HG02973 (cell line): ENCODE data around the gene SLC25A44.
"Not testable (repeated sequence)": the region's sequence is repeated elsewhere in the genome, so short reads cannot be mapped to it uniquely, and the experiment has no call there.

ENCODE experiments used
- ATAC-seq: cut with Tn5 transposase; IDR thresholded peaks from one replicate; pipeline ENCODE4 v1.9.1; 2021; ENCODE audit warnings: moderate library complexity; ENCODE audit not compliant: unreplicated experiment

The SLC25A44 gene

GRCh38 chr1:156203331-156203730 is 9.4 kb downstream of the SLC25A44 start:
- ATAC-seq, result no peak

- ATAC-seq, result no peak
These were observed 10.8 kb downstream of the SLC25A44 start for GRCh38 chr1:156204686-156205085.

DNA sequence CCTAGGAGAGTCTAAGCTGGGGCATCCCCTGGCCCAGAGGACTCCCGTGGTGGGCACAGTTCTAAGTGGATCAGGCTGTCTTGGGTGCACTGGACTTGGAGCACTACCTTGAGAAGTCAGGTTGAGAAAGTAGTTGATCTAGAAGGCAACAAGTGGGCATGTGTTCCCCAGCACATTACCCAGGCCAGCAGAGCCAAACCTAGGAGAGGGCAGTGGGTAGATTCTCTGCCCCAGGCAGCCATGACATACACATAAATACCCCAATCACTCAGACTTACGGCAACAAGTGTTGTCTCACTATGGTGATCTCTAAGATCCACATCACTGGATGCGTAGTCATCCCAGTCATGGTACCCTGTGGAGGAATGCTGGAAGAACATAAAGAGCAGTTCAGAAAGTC is 17.3 kb downstream of the SLC25A44 start:
- no peak for ATAC-seq

- ATAC-seq, result no peak
These were observed 18.2 kb downstream of the SLC25A44 start for GRCh38 chr1:156212130-156212529.

DNA sequence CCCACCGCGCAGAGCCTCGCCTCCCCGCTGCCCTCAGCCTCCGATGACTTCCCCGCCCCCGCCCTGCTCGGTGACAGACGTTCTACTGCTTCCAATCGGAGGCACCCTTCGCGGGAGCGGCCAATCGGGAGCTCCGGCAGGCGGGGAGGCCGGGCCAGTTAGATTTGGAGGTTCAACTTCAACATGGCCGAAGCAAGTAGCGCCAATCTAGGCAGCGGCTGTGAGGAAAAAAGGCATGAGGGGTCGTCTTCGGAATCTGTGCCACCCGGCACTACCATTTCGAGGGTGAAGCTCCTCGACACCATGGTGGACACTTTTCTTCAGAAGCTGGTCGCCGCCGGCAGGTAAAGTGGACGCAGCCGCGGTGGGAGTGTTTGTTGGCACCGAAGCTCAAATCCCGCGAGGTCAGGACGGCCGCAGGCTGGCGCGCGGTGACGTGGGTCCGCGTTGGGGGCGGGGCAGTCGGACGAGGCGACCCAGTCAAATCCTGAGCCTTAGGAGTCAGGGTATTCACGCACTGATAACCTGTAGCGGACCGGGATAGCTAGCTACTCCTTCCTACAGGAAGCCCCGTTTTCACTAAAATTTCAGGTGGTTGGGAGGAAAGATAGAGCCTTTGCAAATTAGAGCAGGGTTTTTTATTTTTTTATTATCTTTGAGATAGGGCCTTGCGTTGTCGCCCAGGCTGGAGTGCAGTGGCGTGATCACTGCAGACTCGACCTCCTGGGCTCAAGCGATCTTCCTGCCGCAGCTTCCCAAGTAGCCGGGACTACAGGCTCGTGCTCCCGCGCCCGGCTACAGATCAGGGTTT is 19.1 kb downstream of the SLC25A44 start, which contains the start of gene PMF1:
Gene PMF1 (plus strand): TSS at position 175 of the 811 bp plus-strand sequence. CDS start 9 bp downstream, at position 184.
- peak; percentile 77 for ATAC-seq

- ATAC-seq, result no peak
These were observed 19.7 kb downstream of the SLC25A44 start for GRCh38 chr1:156213644-156213966.

- no peak for ATAC-seq
These were observed 20.3 kb downstream of the SLC25A44 start for GRCh38 chr1:156214024-156214748.

DNA sequence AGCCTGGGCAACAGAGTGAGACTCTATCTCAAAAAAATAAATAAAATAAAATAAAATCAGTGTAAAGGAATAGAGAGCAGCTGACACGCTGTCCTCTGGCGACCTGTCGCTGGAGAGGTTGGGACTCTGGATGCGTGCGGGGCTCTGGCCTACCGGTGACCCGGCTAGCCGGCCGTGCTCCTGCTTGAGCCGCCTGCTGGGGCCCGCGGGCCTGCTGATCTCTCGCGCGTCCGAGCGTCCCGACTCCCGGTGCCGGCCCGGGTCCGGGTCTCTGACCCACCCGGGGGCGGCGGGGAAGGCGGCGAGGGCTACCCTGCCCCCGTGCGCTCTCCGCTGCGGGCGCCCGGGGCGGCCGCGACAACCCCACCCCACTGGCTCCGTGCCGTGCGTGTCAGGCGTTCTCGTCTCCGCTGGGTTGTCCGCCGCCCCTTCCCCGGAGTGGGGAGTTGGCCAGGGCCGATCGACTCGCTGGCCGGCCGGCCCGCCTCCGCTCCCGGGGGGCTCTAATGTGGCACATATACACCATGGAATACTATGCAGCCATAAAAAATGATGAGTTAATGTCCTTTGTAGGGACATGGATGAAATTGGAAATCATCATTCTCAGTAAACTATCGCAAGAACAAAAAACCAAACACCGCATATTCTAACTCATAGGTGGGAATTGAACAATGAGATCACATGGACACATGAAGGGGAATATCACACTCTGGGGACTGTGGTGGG is 22.6 kb downstream of the SLC25A44 start:
- ATAC-seq, result not testable (repeated sequence)

- no peak for ATAC-seq
These were observed 24.0 kb downstream of the SLC25A44 start for GRCh38 chr1:156217871-156218270.

- no peak for ATAC-seq
These were observed 26.3 kb downstream of the SLC25A44 start for GRCh38 chr1:156220226-156220625.

- no peak for ATAC-seq
These were observed 28.2 kb downstream of the SLC25A44 start for GRCh38 chr1:156221986-156222692.

- ATAC-seq, result no peak
These were observed 31.7 kb downstream of the SLC25A44 start for GRCh38 chr1:156225677-156226014.

GRCh38 chr1:156226116-156226538 is 32.2 kb downstream of the SLC25A44 start:
- ATAC-seq, result peak; percentile 56

- no peak for ATAC-seq
These were observed 32.9 kb downstream of the SLC25A44 start for GRCh38 chr1:156226782-156227181.

DNA sequence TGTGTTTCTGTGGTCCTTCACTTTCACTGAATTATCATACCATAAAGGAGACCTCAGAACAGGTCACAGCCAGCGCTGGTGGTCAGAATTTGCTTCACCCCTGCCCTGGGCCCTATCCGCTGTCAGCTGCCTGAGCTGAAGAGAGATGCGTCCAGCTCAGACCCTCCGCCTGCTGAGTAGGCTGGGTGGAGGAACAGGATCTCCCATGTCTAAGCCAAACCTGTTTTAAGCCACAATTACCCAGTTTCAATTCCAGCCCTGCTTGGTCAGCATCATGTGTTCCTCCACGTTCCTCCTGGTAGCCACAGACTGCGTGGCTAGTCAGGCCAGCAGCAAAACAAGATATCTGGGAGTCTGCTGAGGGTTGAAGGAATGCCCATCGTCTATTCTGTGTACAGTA is 34.6 kb downstream of the SLC25A44 start:
- ATAC-seq, result no peak

- ATAC-seq, result no peak
These were observed 36.0 kb downstream of the SLC25A44 start for GRCh38 chr1:156229809-156230472.

- no peak for ATAC-seq
These were observed 36.6 kb downstream of the SLC25A44 start for GRCh38 chr1:156230473-156230837.

DNA sequence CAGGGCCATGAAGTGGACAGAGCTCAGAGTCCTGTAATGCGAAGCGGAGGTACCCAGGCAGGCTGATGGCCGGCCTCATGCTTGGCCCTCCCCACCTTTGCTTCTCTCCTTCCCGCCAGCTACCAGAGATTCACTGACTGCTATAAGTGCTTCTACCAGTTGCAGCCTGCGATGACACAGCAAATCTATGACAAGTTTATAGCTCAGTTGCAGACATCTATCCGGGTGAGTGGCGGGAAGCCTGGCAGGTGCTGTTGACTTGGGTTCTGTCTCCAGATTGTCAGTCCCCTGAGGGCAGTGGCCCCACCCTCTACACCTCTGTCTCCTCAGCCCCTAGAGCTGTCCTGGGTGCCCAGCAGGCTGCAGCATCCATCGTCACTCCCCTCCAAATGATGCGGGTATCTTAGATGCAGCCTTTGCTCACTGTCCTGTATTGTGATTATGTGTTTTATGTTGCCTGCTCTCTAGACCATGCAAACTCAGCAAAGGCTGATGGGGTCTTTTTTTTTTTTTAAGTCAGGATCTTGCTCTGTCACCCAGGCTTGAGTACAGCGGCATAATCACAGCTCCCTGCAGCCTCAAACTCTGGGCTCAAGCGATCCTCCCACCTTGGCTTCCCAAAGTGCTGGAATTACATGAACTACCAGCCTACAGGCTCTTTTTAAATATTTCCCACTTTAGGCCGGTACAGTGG is 38.4 kb downstream of the SLC25A44 start:
- no peak for ATAC-seq

GRCh38 chr1:156233426-156234127 is 39.7 kb downstream of the SLC25A44 start:
- ATAC-seq, result no peak
